ENCODE measurements around the gene ERICH6B. TPM values are rescaled to one million over a fixed set of nuclear protein-coding genes. Genes with fewer than 3 reads are reported as not detected.

Gene ERICH6B
- total and polyA plus RNA-seq, 2 donors from 2014 or later, result not detected

DNA sequence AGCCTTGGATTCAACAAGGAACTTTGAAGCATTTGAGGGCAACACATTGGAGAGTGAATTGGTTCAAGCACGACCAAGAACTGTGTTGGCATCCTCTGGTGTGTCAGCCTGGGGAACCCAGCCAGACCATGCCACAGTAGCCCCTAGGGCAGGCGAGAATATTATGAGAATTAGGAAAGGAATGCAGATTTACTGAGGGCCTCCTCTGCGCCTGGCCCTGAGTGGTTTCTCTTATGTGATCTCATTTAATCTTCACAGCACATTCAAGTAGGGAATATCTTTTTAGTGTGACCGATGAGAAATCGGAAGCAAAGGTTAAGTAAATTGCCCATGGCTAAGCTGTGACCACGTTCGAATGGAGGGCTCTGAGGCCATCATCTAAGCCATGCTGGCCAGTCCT lies 15.3 kb upstream of the ERICH6B start:
- H3K4me3 ChIP-seq (ENCODE audit: low read length in 3 of 3), result no peak overlapping the region
- H3K4me1 ChIP-seq (ENCODE audit: control insufficient read depth in 2 of 3, insufficient read depth in 2 of 3, low read depth in 1 of 3, low read length in 3 of 3), result no peaks in the 10 kb centered on the region
- H3K36me3 ChIP-seq (ENCODE audit: control insufficient read depth in 2 of 3, insufficient read depth in 3 of 3, low read length in 3 of 3), result no peaks in the 10 kb centered on the region
- DNase-seq, result no peak
- H3K27me3 ChIP-seq (ENCODE audit: control insufficient read depth, insufficient read depth, low read length), result no peaks in the 10 kb centered on the region
- FAIRE-seq, result no peak
- H3K27ac ChIP-seq (ENCODE audit: low read depth in 2 of 2, low read length in 2 of 2), result no peak overlapping the region
- intact Hi-C loops (cut with DNase I), result no loop called here
- no peaks in the 10 kb centered on the region for H3K9me3 ChIP-seq (ENCODE audit: control insufficient read depth in 2 of 3, insufficient read depth in 1 of 3, low read length in 3 of 3)
- no peak overlapping the region for H3K9ac ChIP-seq (ENCODE audit: low read length in 3 of 3)
- TF ChIP-seq, protein P1, sequence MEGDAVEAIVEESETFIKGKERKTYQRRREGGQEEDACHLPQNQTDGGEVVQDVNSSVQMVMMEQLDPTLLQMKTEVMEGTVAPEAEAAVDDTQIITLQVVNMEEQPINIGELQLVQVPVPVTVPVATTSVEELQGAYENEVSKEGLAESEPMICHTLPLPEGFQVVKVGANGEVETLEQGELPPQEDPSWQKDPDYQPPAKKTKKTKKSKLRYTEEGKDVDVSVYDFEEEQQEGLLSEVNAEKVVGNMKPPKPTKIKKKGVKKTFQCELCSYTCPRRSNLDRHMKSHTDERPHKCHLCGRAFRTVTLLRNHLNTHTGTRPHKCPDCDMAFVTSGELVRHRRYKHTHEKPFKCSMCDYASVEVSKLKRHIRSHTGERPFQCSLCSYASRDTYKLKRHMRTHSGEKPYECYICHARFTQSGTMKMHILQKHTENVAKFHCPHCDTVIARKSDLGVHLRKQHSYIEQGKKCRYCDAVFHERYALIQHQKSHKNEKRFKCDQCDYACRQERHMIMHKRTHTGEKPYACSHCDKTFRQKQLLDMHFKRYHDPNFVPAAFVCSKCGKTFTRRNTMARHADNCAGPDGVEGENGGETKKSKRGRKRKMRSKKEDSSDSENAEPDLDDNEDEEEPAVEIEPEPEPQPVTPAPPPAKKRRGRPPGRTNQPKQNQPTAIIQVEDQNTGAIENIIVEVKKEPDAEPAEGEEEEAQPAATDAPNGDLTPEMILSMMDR (IDR thresholded peaks at IDR 0.05; ENCODE audit: borderline replicate concordance, extremely low read depth, insufficient read depth), result no peak

DNA sequence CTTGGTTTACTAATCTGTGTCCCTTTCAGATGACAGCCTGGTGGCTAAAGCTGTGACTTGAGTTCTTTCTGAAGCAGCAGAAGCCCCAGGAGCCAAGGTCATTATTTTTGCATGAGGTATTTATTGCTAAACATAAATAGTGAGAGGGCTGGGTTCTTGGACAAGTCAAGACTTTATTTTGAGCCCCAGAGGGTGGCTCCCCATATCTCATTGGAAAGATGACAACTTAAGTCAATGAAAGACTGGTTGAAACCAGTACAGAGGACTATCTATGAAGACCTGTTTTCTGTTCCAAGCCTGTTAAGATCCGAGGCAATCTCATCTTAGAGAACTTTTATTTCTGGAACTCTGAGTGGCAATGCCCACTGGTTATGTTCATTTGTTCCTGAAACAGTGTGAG lies 14.4 kb upstream of the ERICH6B start:
- Histone ChIP-seq H3K4me1 (ENCODE audit: control insufficient read depth in 2 of 3, insufficient read depth in 2 of 3, low read depth in 1 of 3, low read length in 3 of 3) (no peaks in the 10 kb centered on the region), H3K9me3 (ENCODE audit: control insufficient read depth in 2 of 3, insufficient read depth in 1 of 3, low read length in 3 of 3) (no peaks in the 10 kb centered on the region), H3K36me3 (ENCODE audit: control insufficient read depth in 2 of 3, insufficient read depth in 3 of 3, low read length in 3 of 3) (no peaks in the 10 kb centered on the region), H3K27me3 (ENCODE audit: control insufficient read depth, insufficient read depth, low read length) (no peaks in the 10 kb centered on the region), H3K27ac (ENCODE audit: low read depth in 2 of 2, low read length in 2 of 2) (no peak overlapping the region), H3K4me3 (ENCODE audit: low read length in 3 of 3) (no peak overlapping the region), H3K9ac (ENCODE audit: low read length in 3 of 3) (no peak overlapping the region)
- intact Hi-C loops (cut with DNase I), result no loop called here
- no peak for FAIRE-seq
- TF ChIP-seq, protein P1 (IDR thresholded peaks at IDR 0.05; ENCODE audit: borderline replicate concordance, extremely low read depth, insufficient read depth), result no peak
- DNase-seq, result no peak

DNA sequence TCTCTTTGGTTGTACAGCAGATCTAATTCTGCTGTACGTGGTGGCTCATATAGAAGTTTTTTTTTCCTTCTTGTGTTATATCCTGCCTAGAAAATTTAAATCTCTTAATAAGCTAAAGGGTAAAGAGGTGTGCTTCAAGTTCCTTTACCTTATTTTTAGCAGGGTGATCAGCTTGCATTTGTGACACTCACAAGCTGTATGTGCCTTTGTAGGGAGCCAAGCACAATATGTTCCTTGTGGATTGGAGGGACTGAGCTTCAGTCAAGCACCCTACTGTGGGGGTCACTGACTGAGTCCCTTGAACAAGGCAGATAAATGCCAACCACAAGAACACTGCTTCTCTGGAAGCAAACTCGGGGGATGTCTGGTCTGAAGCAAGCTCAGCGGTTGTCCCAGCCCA lies 12.6 kb upstream of the ERICH6B start:
- Histone ChIP-seq H3K27me3 (ENCODE audit: control insufficient read depth, insufficient read depth, low read length) (no peaks in the 10 kb centered on the region), H3K9ac (ENCODE audit: low read length in 3 of 3) (no peak overlapping the region), H3K4me1 (ENCODE audit: control insufficient read depth in 2 of 3, insufficient read depth in 2 of 3, low read depth in 1 of 3, low read length in 3 of 3) (no peaks in the 10 kb centered on the region), H3K9me3 (ENCODE audit: control insufficient read depth in 2 of 3, insufficient read depth in 1 of 3, low read length in 3 of 3) (no peaks in the 10 kb centered on the region), H3K36me3 (ENCODE audit: control insufficient read depth in 2 of 3, insufficient read depth in 3 of 3, low read length in 3 of 3) (no peaks in the 10 kb centered on the region), H3K4me3 (ENCODE audit: low read length in 3 of 3) (no peak overlapping the region), H3K27ac (ENCODE audit: low read depth in 2 of 2, low read length in 2 of 2) (no peak overlapping the region)
- no peak for FAIRE-seq
- TF ChIP-seq, protein P1 (IDR thresholded peaks at IDR 0.05; ENCODE audit: borderline replicate concordance, extremely low read depth, insufficient read depth), result no peak
- intact Hi-C loops (cut with DNase I), result no loop called here
- no peak for DNase-seq

DNA sequence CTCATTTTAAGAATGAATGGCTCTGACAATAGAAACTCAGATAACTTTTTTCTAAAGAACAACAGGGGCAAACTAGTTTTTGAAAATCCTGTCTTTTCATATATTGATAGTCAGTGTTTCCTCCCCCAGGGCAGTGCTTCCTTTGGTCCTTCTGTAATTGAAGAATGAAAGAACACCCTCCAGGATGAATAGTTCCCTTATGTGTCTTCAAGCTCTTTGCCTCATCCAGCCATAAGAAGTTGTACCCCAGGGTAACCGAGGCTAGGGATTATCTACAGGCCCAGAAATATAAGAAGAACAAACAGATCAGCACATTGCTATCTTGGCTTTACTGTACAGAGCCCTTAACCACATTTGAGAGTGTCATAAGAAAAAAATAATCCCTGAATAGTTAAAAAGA lies 12.1 kb upstream of the ERICH6B start:
- no peaks in the 10 kb centered on the region for H3K9me3 ChIP-seq (ENCODE audit: control insufficient read depth in 2 of 3, insufficient read depth in 1 of 3, low read length in 3 of 3)
- no peaks in the 10 kb centered on the region for H3K4me1 ChIP-seq (ENCODE audit: control insufficient read depth in 2 of 3, insufficient read depth in 2 of 3, low read depth in 1 of 3, low read length in 3 of 3)
- H3K27ac ChIP-seq (ENCODE audit: low read depth in 2 of 2, low read length in 2 of 2), result no peak overlapping the region
- no peaks in the 10 kb centered on the region for H3K27me3 ChIP-seq (ENCODE audit: control insufficient read depth, insufficient read depth, low read length)
- no peak overlapping the region for H3K4me3 ChIP-seq (ENCODE audit: low read length in 3 of 3)
- H3K9ac ChIP-seq (ENCODE audit: low read length in 3 of 3), result no peak overlapping the region
- intact Hi-C loops (cut with DNase I), result no loop called here
- FAIRE-seq, result no peak
- TF ChIP-seq, protein P1 (IDR thresholded peaks at IDR 0.05; ENCODE audit: borderline replicate concordance, extremely low read depth, insufficient read depth), result no peak
- no peak for DNase-seq
- H3K36me3 ChIP-seq (ENCODE audit: control insufficient read depth in 2 of 3, insufficient read depth in 3 of 3, low read length in 3 of 3), result no peaks in the 10 kb centered on the region
